Breast epithelium (tissue), 3 donors: ENCODE measurements around the gene GPR183.

Experiments used
- POLR2A ChIP-seq: fragments of 450-650 bp; IDR thresholded peaks from one replicate; pipeline ENCODE4 v1.6.1; 2016; ENCODE audit warnings: antibody characterized with exemption, mild to moderate bottlenecking, moderate library complexity
- TF ChIP-seq, protein P1 (sequence below), 3 donors: fragments of 450-650 bp; IDR thresholded peaks; one replicate each; pipeline ENCODE4 v1.5.1; 2016 to 2017; ENCODE audit warnings: antibody characterized with exemption in 3 of 3, mild to moderate bottlenecking in 3 of 3, moderate library complexity in 3 of 3

DNA sequence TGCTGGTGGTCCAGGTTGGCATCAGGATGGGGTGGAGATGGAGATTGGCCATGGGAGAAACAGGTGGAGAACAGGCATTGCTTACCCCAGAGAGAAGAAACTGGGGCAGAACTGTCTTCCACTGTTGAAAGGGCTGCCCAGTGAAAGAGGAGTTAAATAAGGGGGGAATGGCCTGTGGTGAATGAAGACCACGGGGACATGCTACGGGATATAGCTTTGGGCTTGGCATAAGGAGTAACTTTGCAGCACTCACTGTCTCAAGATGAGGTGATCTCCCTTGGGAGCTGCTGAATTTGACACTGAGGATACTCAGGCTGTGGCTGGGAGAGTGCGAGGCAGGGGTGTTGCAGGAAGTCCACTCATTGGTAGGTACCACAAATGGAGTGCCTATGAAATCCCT, 38.4 kb downstream of the GPR183 start:
- no peak for TF ChIP-seq POLR2A
- TF ChIP-seq, protein P1, sequence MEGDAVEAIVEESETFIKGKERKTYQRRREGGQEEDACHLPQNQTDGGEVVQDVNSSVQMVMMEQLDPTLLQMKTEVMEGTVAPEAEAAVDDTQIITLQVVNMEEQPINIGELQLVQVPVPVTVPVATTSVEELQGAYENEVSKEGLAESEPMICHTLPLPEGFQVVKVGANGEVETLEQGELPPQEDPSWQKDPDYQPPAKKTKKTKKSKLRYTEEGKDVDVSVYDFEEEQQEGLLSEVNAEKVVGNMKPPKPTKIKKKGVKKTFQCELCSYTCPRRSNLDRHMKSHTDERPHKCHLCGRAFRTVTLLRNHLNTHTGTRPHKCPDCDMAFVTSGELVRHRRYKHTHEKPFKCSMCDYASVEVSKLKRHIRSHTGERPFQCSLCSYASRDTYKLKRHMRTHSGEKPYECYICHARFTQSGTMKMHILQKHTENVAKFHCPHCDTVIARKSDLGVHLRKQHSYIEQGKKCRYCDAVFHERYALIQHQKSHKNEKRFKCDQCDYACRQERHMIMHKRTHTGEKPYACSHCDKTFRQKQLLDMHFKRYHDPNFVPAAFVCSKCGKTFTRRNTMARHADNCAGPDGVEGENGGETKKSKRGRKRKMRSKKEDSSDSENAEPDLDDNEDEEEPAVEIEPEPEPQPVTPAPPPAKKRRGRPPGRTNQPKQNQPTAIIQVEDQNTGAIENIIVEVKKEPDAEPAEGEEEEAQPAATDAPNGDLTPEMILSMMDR (IDR thresholded peaks at IDR 0.05): no peak
